Progenitor cell of endocrine pancreas (in vitro differentiated cells): Measurements from ENCODE around the gene CPNE4. TPM values are rescaled to one million over a fixed set of nuclear protein-coding genes. Genes with fewer than 3 reads are reported as not detected.

Source experiments
- DNase-seq: peaks from one replicate; pipeline ENCODE4 v3.0.0; 2021; ENCODE audit warnings: low spot score; ENCODE audit not compliant: unreplicated experiment
- H3K27ac Mint-ChIP-seq: 2 replicates; pipeline ENCODE4 v1.8.0; 2021; ENCODE audit warnings: mild to moderate bottlenecking, moderate library complexity, mixed read lengths
- H3K27me3 Mint-ChIP-seq: 2 replicates; pipeline ENCODE4 v1.8.0; 2021; ENCODE audit warnings: mixed read lengths
- H3K36me3 Mint-ChIP-seq: 2 replicates; pipeline ENCODE4 v1.8.0; 2022; ENCODE audit warnings: mixed read lengths; ENCODE audit not compliant: insufficient read depth
- H3K4me1 Mint-ChIP-seq: 2 replicates; pipeline ENCODE4 v1.8.0; 2021; ENCODE audit warnings: low read depth, mixed read lengths
- H3K4me3 Mint-ChIP-seq: 2 replicates; pipeline ENCODE4 v1.8.0; 2021; ENCODE audit warnings: low read depth, mild to moderate bottlenecking, moderate library complexity, mixed read lengths
- H3K9me3 Mint-ChIP-seq: 2 replicates; pipeline ENCODE4 v1.8.0; 2021; ENCODE audit warnings: low read depth, mixed read lengths
- CTCF ChIP-seq: fragments of 200-600 bp; sonication (generic); IDR thresholded peaks from one replicate; pipeline ENCODE4 v1.5.0; 2021; ENCODE audit warnings: antibody characterized with exemption, mild to moderate bottlenecking; ENCODE audit not compliant: unreplicated experiment
- total RNA-seq: library from RNA; stranded (reverse); gene quantifications from 2 replicates; pipeline ENCODE4 v1.2.1, GENCODE V29; 2021

Gene CPNE4
- total RNA-seq, 1 donor from 2014 or later: 5.5 TPM

DNA sequence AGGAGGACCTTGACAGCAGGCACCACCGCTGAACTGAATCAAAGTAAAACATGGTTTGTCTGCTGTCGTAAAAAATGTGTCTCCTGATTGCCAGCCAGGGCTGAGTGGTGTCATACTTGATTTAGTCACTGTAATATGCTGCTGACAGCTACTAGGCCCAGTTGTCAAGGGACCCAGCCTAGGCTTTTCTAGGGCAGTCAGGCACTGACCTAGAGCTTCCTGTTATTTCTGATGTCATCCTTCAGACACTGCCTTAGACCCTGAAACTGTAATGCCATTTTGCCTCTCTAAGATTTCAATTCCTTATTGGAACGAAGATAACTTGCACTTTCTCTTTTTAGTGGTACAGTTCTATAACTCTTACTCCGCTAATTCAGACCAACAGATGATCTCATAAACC is 529.4 kb downstream of the CPNE4 start:
- no peak overlapping the region for H3K4me3 Mint-ChIP-seq
- H3K27ac Mint-ChIP-seq: no peak overlapping the region
- peaks cover 2% of the 10 kb centered on the region for H3K36me3 Mint-ChIP-seq
- H3K27me3 Mint-ChIP-seq: peaks cover 33% of the 10 kb centered on the region
- no peak for DNase-seq
- no peaks in the 10 kb centered on the region for H3K9me3 Mint-ChIP-seq
- H3K4me1 Mint-ChIP-seq: peaks cover 11% of the 10 kb centered on the region
- TF ChIP-seq CTCF: no peak

DNA sequence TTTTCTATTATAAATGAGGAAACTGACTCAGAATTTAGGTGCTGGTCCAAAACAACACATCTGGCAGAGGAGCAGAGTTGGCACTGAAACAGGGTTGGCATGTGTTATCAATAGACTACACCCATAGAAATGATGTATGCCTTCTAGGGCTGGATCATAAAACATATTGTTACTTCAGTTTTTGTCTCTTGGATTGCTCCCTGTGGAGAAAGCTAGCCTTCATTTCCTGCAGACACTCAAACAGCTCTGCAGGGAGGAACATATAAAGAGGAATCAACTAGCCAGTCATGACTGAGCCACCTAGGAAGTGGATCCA is 531.5 kb downstream of the CPNE4 start:
- Mint-ChIP-seq H3K36me3 (peaks cover 6% of the 10 kb centered on the region), H3K27me3 (peaks cover 33% of the 10 kb centered on the region), H3K9me3 (no peaks in the 10 kb centered on the region), H3K27ac (no peak overlapping the region), H3K4me1 (peaks cover 11% of the 10 kb centered on the region), H3K4me3 (peak overlapping the region; percentile 99)
- no peak for DNase-seq
- no peak for TF ChIP-seq CTCF

- TF ChIP-seq CTCF: no peak
- peaks cover 29% of the 10 kb centered on the region for H3K27me3 Mint-ChIP-seq
- DNase-seq: peak; percentile 69
- H3K36me3 Mint-ChIP-seq: peaks cover 6% of the 10 kb centered on the region
- H3K4me3 Mint-ChIP-seq: peak within 1 kb of the TSS; percentile 99
- no peaks in the 10 kb centered on the region for H3K9me3 Mint-ChIP-seq
- peak within 1 kb of the TSS; percentile 98 for H3K27ac Mint-ChIP-seq
- peaks cover 11% of the 10 kb centered on the region for H3K4me1 Mint-ChIP-seq
These were observed 532.1 kb downstream of the CPNE4 start, which contains the start of gene MRPL3 for GRCh38 chr3:131502530-131503319. TSS of gene MRPL3 (minus strand) at chr3:131502971. CDS start at chr3:131502821, 150 bp downstream.

DNA sequence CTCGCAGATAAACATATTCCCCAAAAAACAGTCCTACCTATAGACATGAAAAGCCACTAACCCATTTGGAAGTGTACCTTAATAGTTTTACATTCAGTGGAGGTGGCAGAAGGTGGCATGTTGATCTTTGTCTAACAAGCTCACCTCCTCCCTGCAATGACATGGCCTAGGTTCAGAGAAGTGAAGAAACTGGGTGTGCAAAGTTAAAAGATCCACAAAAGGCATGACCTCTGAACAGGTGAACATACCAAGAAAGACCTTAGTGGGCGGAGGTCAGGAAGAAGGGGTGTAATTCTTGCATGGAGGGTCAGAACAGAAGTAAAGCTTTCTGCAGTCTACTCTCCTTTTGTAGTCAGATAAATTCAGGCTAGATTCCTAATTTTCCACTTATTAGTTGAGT is 532.9 kb downstream of the CPNE4 start:
- H3K27ac Mint-ChIP-seq: peak overlapping the region; percentile 98
- no peak for DNase-seq
- H3K4me1 Mint-ChIP-seq: peaks cover 11% of the 10 kb centered on the region
- peak overlapping the region; percentile 99 for H3K4me3 Mint-ChIP-seq
- H3K27me3 Mint-ChIP-seq: peaks cover 27% of the 10 kb centered on the region
- no peak for TF ChIP-seq CTCF
- H3K9me3 Mint-ChIP-seq: no peaks in the 10 kb centered on the region
- H3K36me3 Mint-ChIP-seq: peaks cover 6% of the 10 kb centered on the region

DNA sequence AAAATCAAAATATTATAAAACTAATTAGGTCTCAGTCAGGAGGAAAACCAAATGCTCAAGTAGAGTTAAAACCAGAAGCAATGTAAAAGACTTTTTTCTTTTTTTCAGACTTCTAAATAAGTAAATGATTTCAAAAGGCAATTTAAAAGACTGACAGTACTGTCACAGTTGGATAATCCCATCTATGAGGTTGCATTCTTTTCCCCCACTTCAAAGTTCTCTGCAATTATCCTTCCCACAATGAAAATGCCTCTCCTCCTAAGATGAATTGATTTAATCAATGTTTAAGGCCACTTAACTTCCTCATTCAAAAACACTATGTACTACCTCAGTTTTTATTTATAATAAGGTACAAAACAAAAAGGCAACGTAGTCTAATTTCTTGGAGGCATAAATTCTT is 540.1 kb downstream of the CPNE4 start:
- no peak for TF ChIP-seq CTCF
- Mint-ChIP-seq H3K4me3 (no peak overlapping the region), H3K4me1 (no peaks in the 10 kb centered on the region), H3K27ac (no peak overlapping the region), H3K9me3 (no peaks in the 10 kb centered on the region), H3K27me3 (no peaks in the 10 kb centered on the region), H3K36me3 (peaks cover 13% of the 10 kb centered on the region)
- no peak for DNase-seq
